Measurements from ENCODE around the gene TSPAN9. TPM values are rescaled to one million over a fixed set of nuclear protein-coding genes. Genes with fewer than 3 reads are reported as not detected.

TSPAN9 gene
- total and polyA plus RNA-seq, 9 of the 15 experiments (the other 6 are each of a cell fraction or from before 2014, with no cell fraction given), result 0.23 to 2.1 (median 0.60) TPM; not detected in 2

- Histone ChIP-seq H4K20me1 (replicated peaks; ENCODE audit: control insufficient read depth, insufficient read depth, low read length) (no peaks in the 10 kb centered on the region), H3K9me3 (replicated peaks; ENCODE audit: control insufficient read depth, insufficient read depth, low read depth, low read length) (no peaks in the 10 kb centered on the region), H3K79me2 (ENCODE audit: control insufficient read depth, insufficient read depth, low read length) (no peaks in the 10 kb centered on the region), H3K4me3 (no peak overlapping the region), H3K4me1 (replicated peaks in 1 of 2; ENCODE audit: control insufficient read depth in 2 of 2, insufficient read depth in 2 of 2, low read length in 2 of 2) (no peaks in the 10 kb centered on the region; a peak in 1 of 5 replicates), H3K9me1 (ENCODE audit: control insufficient read depth, insufficient read depth, low read length) (no peaks in the 10 kb centered on the region), H3K4me2 (ENCODE audit: insufficient read depth, low read length) (no peak overlapping the region), H3K27me3 (ENCODE audit: control insufficient read depth in 2 of 2, insufficient read depth in 2 of 2, low read length in 2 of 2) (peaks cover 11 to 38% of the 10 kb centered on the region in 2 experiments; a peak in 4 of 5 replicates), H3K9ac (ENCODE audit: insufficient read depth in 1 of 2, low read depth in 2 of 2, low read length in 2 of 2) (no peak overlapping the region), H3K27ac (ENCODE audit: extremely low read depth, low read depth, low read length) (no peak overlapping the region), H2AFZ (ENCODE audit: low read depth, low read length) (no peak overlapping the region), H3K36me3 (ENCODE audit: control insufficient read depth, insufficient read depth, low read length) (no peaks in the 10 kb centered on the region)
- ATAC-seq, result no peak
- TF ChIP-seq SPI1 (IDR thresholded peaks at IDR 0.05; ENCODE audit: borderline replicate concordance, low read depth, low read length), result no peak
- TF ChIP-seq ETV1 (tag; conservative IDR thresholded peaks at IDR 0.05; ENCODE audit: low read depth), result no peak
- no peak for TF ChIP-seq MYBL2 (IDR thresholded peaks at IDR 0.05; ENCODE audit: low read depth)
- no peak for TF ChIP-seq MYBL2 (CRISPR knock-in tag; IDR thresholded peaks at IDR 0.05; ENCODE audit: borderline replicate concordance)
- TF ChIP-seq ZNF282 (CRISPR knock-in tag; IDR thresholded peaks at IDR 0.05), result no peak
- no peak for TF ChIP-seq BRF1 (IDR thresholded peaks at IDR 0.05; ENCODE audit: borderline replicate concordance, extremely low read depth, insufficient read length)
- TF ChIP-seq HDAC3 (IDR thresholded peaks at IDR 0.05; ENCODE audit: borderline replicate concordance, partially characterized antibody), result no peak
- no peak for TF ChIP-seq TCF7 (IDR thresholded peaks at IDR 0.05; ENCODE audit: borderline replicate concordance)
- no peak for TF ChIP-seq KLF10 (CRISPR knock-in tag; IDR thresholded peaks at IDR 0.05)
- no peak for TF ChIP-seq RFX5 (IDR thresholded peaks at IDR 0.05; ENCODE audit: low read depth, low read length)
- TF ChIP-seq TRIM28 (IDR thresholded peaks at IDR 0.05), result no peak
- TF ChIP-seq MAX (CRISPR knock-in tag; IDR thresholded peaks at IDR 0.05), result no peak
- no peak for TF ChIP-seq CTBP1 (IDR thresholded peaks at IDR 0.05; ENCODE audit: borderline replicate concordance)
- TF ChIP-seq RBFOX2 (IDR thresholded peaks at IDR 0.05; ENCODE audit: low read depth, low read length), result no peak
- TF ChIP-seq KLF6 (CRISPR knock-in tag; IDR thresholded peaks at IDR 0.05; ENCODE audit: borderline replicate concordance), result no peak
- TF ChIP-seq EP400 (IDR thresholded peaks at IDR 0.05), result no peak
- no peak for TF ChIP-seq CGGBP1 (CRISPR knock-in tag; IDR thresholded peaks at IDR 0.05)
- TF ChIP-seq, protein P1, sequence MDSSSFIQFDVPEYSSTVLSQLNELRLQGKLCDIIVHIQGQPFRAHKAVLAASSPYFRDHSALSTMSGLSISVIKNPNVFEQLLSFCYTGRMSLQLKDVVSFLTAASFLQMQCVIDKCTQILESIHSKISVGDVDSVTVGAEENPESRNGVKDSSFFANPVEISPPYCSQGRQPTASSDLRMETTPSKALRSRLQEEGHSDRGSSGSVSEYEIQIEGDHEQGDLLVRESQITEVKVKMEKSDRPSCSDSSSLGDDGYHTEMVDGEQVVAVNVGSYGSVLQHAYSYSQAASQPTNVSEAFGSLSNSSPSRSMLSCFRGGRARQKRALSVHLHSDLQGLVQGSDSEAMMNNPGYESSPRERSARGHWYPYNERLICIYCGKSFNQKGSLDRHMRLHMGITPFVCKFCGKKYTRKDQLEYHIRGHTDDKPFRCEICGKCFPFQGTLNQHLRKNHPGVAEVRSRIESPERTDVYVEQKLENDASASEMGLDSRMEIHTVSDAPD (CRISPR knock-in tag; IDR thresholded peaks at IDR 0.05), result no peak
- DNase-seq (ENCODE audit: extremely low read depth in 1 of 4, low spot score in 3 of 4), result peak in 1 of 4 experiments; percentile 1
- no TSS peak for BruUV-seq (replicated peaks)
- intact Hi-C loops (cut with micrococcal nuclease), result no loop called here
- FAIRE-seq, result no peak
- in situ Hi-C loops (cut with MboI), result no loop called here
- CTCF ChIA-PET (ENCODE audit: low intra/inter-chr PET ratio), result no interaction called here
- WGBS (ENCODE audit: insufficient coverage, low coverage, missing lambda C conversion rate), result 3% methylated on average over 7 of the region's 7 CpGs
- POLR2A ChIA-PET, result no interaction called here
Measured at GRCh38 chr12:3054374-3054773, 22.8 kb upstream of the TSPAN9 start.

Measured in K562 (cell line).